Vagina (tissue), 2 donors: ENCODE measurements around the gene ZNF813. TPM values are rescaled to one million over a fixed set of nuclear protein-coding genes. Genes with fewer than 3 reads are reported as not detected.
"Not testable (repeated sequence)": the region's sequence is repeated elsewhere in the genome, so short reads cannot be mapped to it uniquely, and the experiment has no call there.

Experiments
- DNase-seq, 2 donors: peaks; one replicate each; pipeline ENCODE4 v3.0.0-alpha.2; 2017; ENCODE audit errors: extremely low spot score in 2 of 2
- H3K27ac ChIP-seq: fragments of 200-600 bp; sonication (generic); one replicate; pipeline ENCODE4 v1.5.1; 2019
- H3K27me3 ChIP-seq: fragments of 200-600 bp; sonication (generic); one replicate; pipeline ENCODE4 v1.5.1; 2019
- H3K36me3 ChIP-seq, 2 donors: fragments of 200-600 bp; sonication (generic); one replicate each; pipeline ENCODE4 v1.5.1; 2017 to 2019
- H3K4me1 ChIP-seq: fragments of 200-600 bp; sonication (generic); one replicate; pipeline ENCODE4 v1.5.1; 2019
- H3K4me3 ChIP-seq, 2 donors: fragments of 200-600 bp; sonication (generic); 1 replicate in 1 of 2; 2 replicates in 1 of 2; pipeline ENCODE4 v1.5.1; 2016 to 2019
- H3K9me3 ChIP-seq: fragments of 200-600 bp; sonication (generic); one replicate; pipeline ENCODE4 v1.5.1; 2019
- CTCF ChIP-seq, 3 experiments: fragments of 450-650 bp in 2 of 3; fragments of 200-600 bp in 1 of 3; sonication (generic) in 1 of 3; IDR thresholded peaks; one replicate each; pipeline ENCODE4 v1.5.1; 2017 to 2019; ENCODE audit warnings: antibody characterized with exemption in 3 of 3, mild to moderate bottlenecking in 2 of 3, moderate library complexity in 2 of 3
- POLR2A ChIP-seq, 2 donors: fragments of 450-650 bp; IDR thresholded peaks; one replicate each; pipeline ENCODE4 v1.6.1; 2017; ENCODE audit warnings: antibody characterized with exemption in 2 of 2, mild to moderate bottlenecking in 2 of 2, moderate library complexity in 2 of 2
- POLR2AphosphoS5 ChIP-seq, 2 donors: sonication (generic); formaldehyde crosslinking; IDR thresholded peaks; one replicate each; pipeline ENCODE4 v1.9.0; 2017; ENCODE audit warnings: antibody characterized with exemption in 2 of 2, mild to moderate bottlenecking in 2 of 2, low read depth in 1 of 2; ENCODE audit not compliant: insufficient read depth in 1 of 2
- intact Hi-C: fragments of 100-400 bp; cut with DNase I; formaldehyde crosslinking; loops from one replicate; pipeline ENCODE4 v1.15.1; 2023
- total RNA-seq: library from RNA; depleted of rRNA; stranded (reverse); fragments of >200 nt; gene quantifications from one replicate; pipeline ENCODE4 v1.2.3, GENCODE V29; 2016

The ZNF813 gene
- total RNA-seq, 1 donor from 2014 or later, result 4.2 TPM

DNA sequence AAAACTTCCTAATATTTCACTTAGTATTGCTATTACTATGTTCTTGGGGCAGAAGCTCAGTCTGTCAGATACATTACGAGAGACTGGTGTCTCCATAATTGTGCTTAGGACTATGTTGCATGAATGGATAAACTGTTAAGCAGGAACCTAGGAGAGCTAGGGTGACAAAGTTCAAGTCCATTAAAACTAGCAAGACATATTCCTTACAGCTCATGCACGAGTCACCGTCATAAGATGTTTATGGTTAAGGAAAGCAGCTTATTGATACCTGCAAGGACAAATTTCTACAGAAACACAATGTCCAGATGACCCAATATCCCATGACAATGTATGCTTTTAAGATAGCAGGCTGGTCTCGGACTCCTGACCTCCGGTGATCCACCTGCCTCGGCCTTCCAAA, 5.7 kb upstream of the ZNF813 start:
- intact Hi-C loops, result no loop called here
- H3K27me3 ChIP-seq, result no peaks in the 10 kb centered on the region
- no peaks in the 10 kb centered on the region for H3K9me3 ChIP-seq
- no peak overlapping the region for H3K4me3 ChIP-seq
- TF ChIP-seq POLR2AphosphoS5 (IDR thresholded peaks at IDR 0.05; ENCODE audit: insufficient read depth in 1 of 2, low read depth in 1 of 2) (no peak), CTCF (IDR thresholded peaks at IDR 0.05) (no peak), POLR2A (IDR thresholded peaks at IDR 0.05) (no peak)
- no peak overlapping the region for H3K27ac ChIP-seq
- no peaks in the 10 kb centered on the region for H3K36me3 ChIP-seq
- peaks cover 3% of the 10 kb centered on the region for H3K4me1 ChIP-seq
- no peak for DNase-seq

GRCh38 chr19:53462861-53463260, 4.7 kb upstream of the ZNF813 start:
- TF ChIP-seq POLR2AphosphoS5 (IDR thresholded peaks at IDR 0.05; ENCODE audit: insufficient read depth in 1 of 2, low read depth in 1 of 2) (no peak), CTCF (IDR thresholded peaks at IDR 0.05) (no peak), POLR2A (IDR thresholded peaks at IDR 0.05) (no peak)
- Histone ChIP-seq H3K9me3 (no peaks in the 10 kb centered on the region), H3K27ac (no peak overlapping the region), H3K4me3 (no peak overlapping the region), H3K27me3 (no peaks in the 10 kb centered on the region), H3K36me3 (no peaks in the 10 kb centered on the region), H3K4me1 (peaks cover 6% of the 10 kb centered on the region)
- no peak for DNase-seq
- intact Hi-C loops, result no loop called here

- H3K27me3 ChIP-seq, result no peaks in the 10 kb centered on the region
- DNase-seq, result no peak
- no peaks in the 10 kb centered on the region for H3K9me3 ChIP-seq
- H3K4me3 ChIP-seq, result no peak overlapping the region
- H3K36me3 ChIP-seq, result no peaks in the 10 kb centered on the region
- intact Hi-C loops, result no loop called here
- H3K27ac ChIP-seq, result no peak overlapping the region
- TF ChIP-seq CTCF (IDR thresholded peaks at IDR 0.05), result no peak
- TF ChIP-seq POLR2A (IDR thresholded peaks at IDR 0.05), result no peak
- no peak for TF ChIP-seq POLR2AphosphoS5 (IDR thresholded peaks at IDR 0.05; ENCODE audit: insufficient read depth in 1 of 2, low read depth in 1 of 2)
- peaks cover 9% of the 10 kb centered on the region for H3K4me1 ChIP-seq
Measured at GRCh38 chr19:53463263-53463662, 4.3 kb upstream of the ZNF813 start.

GRCh38 chr19:53466726-53467484, 628 bp upstream of the ZNF813 start:
- H3K27ac ChIP-seq, result peak overlapping the region; percentile 38
- no peak for TF ChIP-seq CTCF (IDR thresholded peaks at IDR 0.05)
- TF ChIP-seq POLR2A (IDR thresholded peaks at IDR 0.05), result no peak
- no peak for TF ChIP-seq POLR2AphosphoS5 (IDR thresholded peaks at IDR 0.05; ENCODE audit: insufficient read depth in 1 of 2, low read depth in 1 of 2)
- no peaks in the 10 kb centered on the region for H3K27me3 ChIP-seq
- DNase-seq, result no peak
- H3K4me3 ChIP-seq, result peak overlapping the region; percentile 78 to 85
- no peaks in the 10 kb centered on the region for H3K36me3 ChIP-seq
- H3K4me1 ChIP-seq, result peaks cover 15% of the 10 kb centered on the region
- intact Hi-C loops, result no loop called here
- no peaks in the 10 kb centered on the region for H3K9me3 ChIP-seq

GRCh38 chr19:53468628-53469027, 1.1 kb downstream of the ZNF813 start:
- Histone ChIP-seq H3K4me3 (peak overlapping the region; percentile 78 to 85), H3K27ac (peak overlapping the region; percentile 76), H3K4me1 (peaks cover 15% of the 10 kb centered on the region)
- H3K36me3 ChIP-seq, H3K9me3 ChIP-seq, H3K27me3 ChIP-seq, DNase-seq, intact Hi-C loops: not testable (repeated sequence)
